ENCODE results near the gene SMARCAL1. TPM values are rescaled to one million over a fixed set of nuclear protein-coding genes. Genes with fewer than 3 reads are reported as not detected.

The SMARCAL1 gene
- total and polyA plus RNA-seq, 9 of the 15 experiments (the other 6 are each of a cell fraction or from before 2014, with no cell fraction given), result 8.2 to 27.9 (median 12.4) TPM

- H4K20me1 ChIP-seq (replicated peaks; ENCODE audit: control insufficient read depth, insufficient read depth, low read length), result no peaks in the 10 kb centered on the region
- no peaks in the 10 kb centered on the region for H3K9me1 ChIP-seq (ENCODE audit: control insufficient read depth, insufficient read depth, low read length)
- TF ChIP-seq SUPT5H (IDR thresholded peaks at IDR 0.05) (no peak), ZNF740 (CRISPR knock-in tag; IDR thresholded peaks at IDR 0.05) (no peak), ZNF740 (tag; IDR thresholded peaks at IDR 0.05) (no peak), NFE2 (IDR thresholded peaks at IDR 0.05; ENCODE audit: low read depth) (no peak), HOXB6 (CRISPR knock-in tag; IDR thresholded peaks at IDR 0.05; ENCODE audit: borderline replicate concordance) (no peak), XRCC4 (IDR thresholded peaks at IDR 0.05; ENCODE audit: extremely low read depth, insufficient read depth, insufficient read length) (no peak)
- POLR2A ChIA-PET, result interaction anchor here (0.6 kb wide), 1 partner anchor 9 kb away, joined by 3 read pairs; no protein-coding TSS in a partner anchor
- no peaks in the 10 kb centered on the region for H3K36me3 ChIP-seq (ENCODE audit: control insufficient read depth, insufficient read depth, low read length)
- no peaks in the 10 kb centered on the region for H3K4me1 ChIP-seq (replicated peaks in 1 of 2; ENCODE audit: control insufficient read depth in 2 of 2, insufficient read depth in 2 of 2, low read length in 2 of 2)
- intact Hi-C loops (cut with micrococcal nuclease), result no loop called here
- no peaks in the 10 kb centered on the region for H3K9me3 ChIP-seq (replicated peaks; ENCODE audit: control insufficient read depth, insufficient read depth, low read depth, low read length)
- H3K27me3 ChIP-seq (ENCODE audit: control insufficient read depth in 2 of 2, insufficient read depth in 2 of 2, low read length in 2 of 2), result peaks cover 0 to 5% of the 10 kb centered on the region in 2 experiments; a peak in 2 of 5 replicates
- in situ Hi-C loops (cut with MboI), result no loop called here
- DNase-seq (ENCODE audit: extremely low read depth in 1 of 4, low spot score in 3 of 4), result no peak
- no peak overlapping the region for H3K9ac ChIP-seq (ENCODE audit: insufficient read depth in 1 of 2, low read depth in 2 of 2, low read length in 2 of 2)
- no peak overlapping the region for H3K27ac ChIP-seq (ENCODE audit: extremely low read depth, low read depth, low read length)
- no TSS peak for BruUV-seq (replicated peaks)
- 0% methylated on average over 2 of the region's 2 CpGs for WGBS (ENCODE audit: insufficient coverage, low coverage, missing lambda C conversion rate)
- CTCF ChIA-PET (ENCODE audit: low intra/inter-chr PET ratio), result no interaction called here
- no peak for FAIRE-seq
- H3K4me3 ChIP-seq, result no peak overlapping the region
- H3K79me2 ChIP-seq (ENCODE audit: control insufficient read depth, insufficient read depth, low read length), result no peaks in the 10 kb centered on the region
- H2AFZ ChIP-seq (ENCODE audit: low read depth, low read length), result no peak overlapping the region
- no peak overlapping the region for H3K4me2 ChIP-seq (ENCODE audit: insufficient read depth, low read length)
- no peak for ATAC-seq
Observed at GRCh38 chr2:216365518-216365917, 46.8 kb upstream of the SMARCAL1 start.

Data from K562 (cell line).